Activated T-cell treated with anti-CD3 and anti-CD28 coated beads, Interleukin-2, amount 50 U/mL, for 24 hours (primary cell): ENCODE data around the gene DNAJC18.
"Not testable (repeated sequence)": the region's sequence is repeated elsewhere in the genome, so short reads cannot be mapped to it uniquely, and the experiment has no call there.

ENCODE experiments used
- DNase-seq: peaks from one replicate; pipeline ENCODE4 v3.0.0-alpha.2; 2020
- H3K27ac Mint-ChIP-seq: 2 replicates; pipeline ENCODE4 v1.8.0; 2020; ENCODE audit warnings: mild to moderate bottlenecking, mixed read lengths
- H3K27me3 Mint-ChIP-seq: 2 replicates; pipeline ENCODE4 v1.8.0; 2020; ENCODE audit warnings: mixed read lengths
- H3K36me3 Mint-ChIP-seq: 2 replicates; pipeline ENCODE4 v1.8.0; 2020; ENCODE audit warnings: low read depth, mixed read lengths
- H3K4me1 Mint-ChIP-seq: 2 replicates; pipeline ENCODE4 v1.8.0; 2020; ENCODE audit warnings: low read depth, mixed read lengths
- H3K4me3 Mint-ChIP-seq: 2 replicates; pipeline ENCODE4 v1.8.0; 2020; ENCODE audit warnings: mild to moderate bottlenecking, moderate library complexity, mixed read lengths
- H3K9me3 Mint-ChIP-seq: 2 replicates; pipeline ENCODE4 v1.8.0; 2020; ENCODE audit warnings: mixed read lengths

DNAJC18 gene

DNA sequence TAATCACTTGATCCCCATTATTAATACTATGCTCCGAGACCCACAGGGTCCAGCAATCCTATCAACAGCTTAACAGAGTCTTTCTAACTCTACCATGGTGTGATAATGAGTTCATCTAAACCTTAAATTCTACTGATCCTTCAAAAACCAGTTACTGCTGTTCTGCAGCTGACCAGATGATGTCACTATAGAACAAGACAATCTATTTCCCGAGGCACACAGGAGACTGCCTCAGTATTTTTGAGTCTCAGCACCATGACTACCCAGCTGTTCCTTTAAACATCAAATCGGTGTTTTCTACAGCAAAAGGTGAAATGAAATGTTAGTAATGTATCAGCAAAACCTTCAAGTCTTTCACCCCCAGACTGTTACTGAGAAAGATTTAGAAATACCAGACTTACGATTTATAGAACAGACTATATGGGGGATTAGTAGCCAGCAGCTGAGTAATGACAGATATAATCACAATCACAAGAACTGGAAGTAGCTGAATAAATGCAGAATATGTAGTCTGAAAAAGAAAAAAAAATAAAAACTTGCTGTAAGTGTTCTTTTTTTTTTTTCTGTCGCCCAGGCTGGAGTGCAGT is 16.9 kb downstream of the DNAJC18 start:
- no peaks in the 10 kb centered on the region for H3K27me3 Mint-ChIP-seq
- DNase-seq: peak; percentile 25
- peak overlapping the region; percentile 64 for H3K27ac Mint-ChIP-seq
- peaks cover 11% of the 10 kb centered on the region for H3K4me1 Mint-ChIP-seq
- H3K4me3 Mint-ChIP-seq: no peak overlapping the region
- H3K36me3 Mint-ChIP-seq: peaks cover 84% of the 10 kb centered on the region
- no peaks in the 10 kb centered on the region for H3K9me3 Mint-ChIP-seq

DNA sequence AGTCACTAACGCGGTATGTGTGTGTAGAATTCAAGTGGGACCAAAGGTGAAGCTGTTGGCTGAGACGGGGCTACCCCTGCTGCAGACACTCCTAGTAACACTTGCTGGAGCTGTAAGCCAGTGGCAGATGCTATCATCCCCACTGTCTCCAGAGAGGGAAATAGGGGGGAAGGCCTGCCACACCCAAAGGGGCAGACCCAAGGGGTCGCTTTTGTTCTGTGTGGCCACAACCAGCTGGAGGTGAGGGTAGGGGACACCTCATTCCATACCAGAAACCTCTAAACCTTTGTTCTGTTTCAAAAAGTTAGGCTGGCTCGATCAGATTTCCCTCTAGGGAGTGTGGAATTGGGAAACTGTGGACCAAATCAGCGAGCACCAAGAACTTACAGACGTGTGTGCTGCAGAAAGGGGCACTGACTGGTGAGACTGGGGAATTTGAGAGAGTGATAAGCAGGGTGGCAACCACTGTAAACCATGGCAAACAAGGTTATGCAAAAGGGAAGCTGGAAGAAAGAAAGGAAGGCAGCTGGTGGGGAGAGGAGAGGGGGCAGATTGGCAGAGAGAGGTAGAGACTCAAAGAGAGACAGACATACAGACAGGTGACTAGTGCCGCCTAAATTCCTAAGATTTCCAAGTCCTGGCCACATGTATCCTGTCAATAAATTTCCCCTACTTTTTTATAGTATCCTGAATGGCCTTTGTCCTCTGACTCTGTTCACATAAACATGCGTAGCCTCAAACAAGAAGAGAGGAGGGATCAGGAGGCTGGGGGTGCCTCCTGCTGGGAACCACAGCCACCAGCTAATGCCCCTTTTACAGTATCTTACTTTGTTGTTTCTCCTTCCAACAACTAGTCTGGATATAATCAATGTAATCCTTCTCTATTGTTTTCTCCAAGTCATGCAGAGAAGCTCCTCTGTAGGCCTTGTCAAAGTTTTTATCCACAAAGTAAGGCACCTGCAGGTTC is 19.8 kb downstream of the DNAJC18 start:
- H3K36me3 Mint-ChIP-seq: peaks cover 83% of the 10 kb centered on the region
- H3K4me3 Mint-ChIP-seq: no peak overlapping the region
- H3K27me3 Mint-ChIP-seq: no peaks in the 10 kb centered on the region
- no peak overlapping the region for H3K27ac Mint-ChIP-seq
- peaks cover 39% of the 10 kb centered on the region for H3K4me1 Mint-ChIP-seq
- no peaks in the 10 kb centered on the region for H3K9me3 Mint-ChIP-seq
- DNase-seq: peak; percentile 27

DNA sequence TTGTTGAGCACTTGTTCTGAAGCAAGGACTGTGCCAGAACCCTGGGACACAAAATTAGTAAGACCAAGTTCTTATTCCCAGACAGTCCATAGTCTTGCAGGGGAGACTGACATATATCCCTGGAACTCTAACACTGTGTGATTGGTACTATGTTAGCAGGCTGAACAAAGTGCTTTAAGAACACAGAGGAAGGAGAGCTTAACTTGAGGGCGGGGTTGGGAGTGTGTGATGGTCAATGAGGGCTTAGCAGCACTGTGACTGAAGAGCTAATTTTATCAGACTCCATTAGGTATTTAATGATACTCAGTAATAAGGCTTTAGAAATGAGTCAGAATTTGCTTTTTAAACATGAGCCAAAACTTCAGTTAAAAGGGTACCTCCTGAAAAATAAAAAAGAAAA is 20.5 kb downstream of the DNAJC18 start:
- Mint-ChIP-seq H3K27ac (peak overlapping the region; percentile 49), H3K4me3 (no peak overlapping the region), H3K27me3 (no peaks in the 10 kb centered on the region), H3K9me3 (no peaks in the 10 kb centered on the region), H3K36me3 (peaks cover 82% of the 10 kb centered on the region), H3K4me1 (peaks cover 46% of the 10 kb centered on the region)
- peak; percentile 3 for DNase-seq

DNA sequence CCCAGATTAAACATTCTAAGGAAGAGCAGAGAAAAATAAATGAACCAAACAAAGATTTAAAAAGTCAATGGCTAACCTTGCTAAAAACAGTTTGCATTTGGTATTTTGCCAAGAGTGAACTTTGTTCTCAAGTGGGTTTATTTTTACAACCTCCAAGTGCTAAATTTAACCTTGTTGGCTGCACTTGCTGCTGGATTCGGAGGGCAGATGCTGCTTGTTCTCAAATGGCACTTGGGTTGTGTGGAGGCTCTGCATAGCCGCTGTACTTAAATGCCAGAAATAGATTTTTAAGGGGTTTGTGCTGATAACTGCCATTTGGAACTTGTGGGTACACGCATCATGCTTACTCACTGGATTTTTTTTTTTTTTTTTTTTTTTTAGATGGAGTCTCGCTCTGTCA is 22.1 kb downstream of the DNAJC18 start:
- no peaks in the 10 kb centered on the region for H3K27me3 Mint-ChIP-seq
- peak; percentile 24 for DNase-seq
- H3K4me1 Mint-ChIP-seq: peaks cover 57% of the 10 kb centered on the region
- H3K36me3 Mint-ChIP-seq: peaks cover 84% of the 10 kb centered on the region
- H3K4me3 Mint-ChIP-seq: no peak overlapping the region
- no peaks in the 10 kb centered on the region for H3K9me3 Mint-ChIP-seq
- peak overlapping the region; percentile 99 for H3K27ac Mint-ChIP-seq

DNA sequence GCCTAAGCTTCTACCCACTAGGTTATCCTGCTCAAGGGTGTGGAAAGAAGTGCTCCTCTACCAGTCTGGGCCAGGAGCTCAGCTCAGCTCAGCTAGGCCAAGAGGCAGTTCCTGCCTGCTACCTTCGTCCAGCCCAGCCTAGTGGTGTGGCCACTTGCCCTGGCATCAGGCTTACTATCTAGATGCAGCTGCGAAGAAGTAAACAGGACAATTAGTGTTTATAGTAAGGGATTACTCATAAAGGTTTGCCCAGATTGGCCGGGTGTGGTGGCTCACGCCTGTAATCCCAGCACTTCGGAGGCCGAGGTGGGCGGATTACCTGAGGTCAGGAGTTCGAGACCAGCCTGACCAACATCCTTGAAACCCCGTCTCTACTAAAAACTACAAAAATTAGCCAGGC is 22.7 kb downstream of the DNAJC18 start:
- H3K36me3 Mint-ChIP-seq: peaks cover 86% of the 10 kb centered on the region
- H3K27ac Mint-ChIP-seq: peak overlapping the region; percentile 99
- DNase-seq: no peak
- H3K27me3 Mint-ChIP-seq: no peaks in the 10 kb centered on the region
- H3K4me3 Mint-ChIP-seq: no peak overlapping the region
- no peaks in the 10 kb centered on the region for H3K9me3 Mint-ChIP-seq
- peaks cover 56% of the 10 kb centered on the region for H3K4me1 Mint-ChIP-seq

DNA sequence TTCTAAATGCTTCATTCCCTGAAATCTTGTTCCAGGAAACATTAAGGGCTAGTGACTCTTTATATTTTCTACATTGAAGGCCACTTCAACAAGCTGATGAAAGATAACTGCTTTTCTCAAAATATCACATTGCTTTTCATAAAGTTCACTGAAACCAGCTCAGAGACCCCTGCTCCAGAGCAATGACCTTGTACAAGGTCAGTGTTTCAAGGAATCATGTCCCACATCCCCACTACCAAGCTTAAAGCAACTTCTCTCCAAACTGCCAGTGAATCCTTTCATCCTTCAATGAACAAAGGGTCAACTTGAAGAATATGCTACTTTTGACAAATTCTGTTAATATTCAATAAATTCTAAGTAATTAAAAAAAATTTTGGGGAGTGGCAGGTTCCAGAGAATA is 23.5 kb downstream of the DNAJC18 start:
- peaks cover 85% of the 10 kb centered on the region for H3K36me3 Mint-ChIP-seq
- peak overlapping the region; percentile 99 for H3K27ac Mint-ChIP-seq
- no peaks in the 10 kb centered on the region for H3K27me3 Mint-ChIP-seq
- no peak for DNase-seq
- peak overlapping the region; percentile 56 for H3K4me3 Mint-ChIP-seq
- H3K4me1 Mint-ChIP-seq: peaks cover 56% of the 10 kb centered on the region
- H3K9me3 Mint-ChIP-seq: no peaks in the 10 kb centered on the region

DNA sequence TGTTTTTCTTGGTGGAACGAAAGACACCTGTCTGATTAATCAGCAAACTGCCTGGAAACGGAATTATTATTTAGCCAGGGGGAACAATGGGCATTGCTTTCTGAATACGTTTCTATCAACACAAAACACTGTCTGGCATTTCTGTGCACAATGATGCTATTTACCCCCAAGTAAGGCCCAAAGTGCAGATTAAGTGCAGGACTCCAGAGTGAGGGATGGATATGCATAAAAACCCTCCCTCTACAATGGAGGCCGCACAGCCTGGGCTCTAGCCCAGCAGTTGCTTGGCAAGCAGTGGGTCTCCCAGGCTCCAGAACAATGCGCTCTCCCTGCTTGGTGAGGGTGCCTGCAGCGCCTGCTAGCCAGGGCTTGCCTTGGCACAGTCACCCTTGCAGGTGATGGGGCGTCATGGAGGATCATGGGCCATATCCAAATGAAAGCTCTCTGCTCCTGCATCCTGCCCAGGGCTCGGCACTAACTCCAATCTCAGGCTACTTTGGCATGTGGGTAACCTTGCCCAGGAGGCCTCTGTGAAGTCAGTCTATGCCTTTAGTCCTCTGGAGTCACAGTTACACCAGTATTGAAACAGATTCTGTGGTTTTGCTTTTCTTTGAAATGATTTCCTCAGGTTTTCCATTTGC is 24.0 kb downstream of the DNAJC18 start:
- peaks cover 79% of the 10 kb centered on the region for H3K36me3 Mint-ChIP-seq
- peak; percentile 62 for DNase-seq
- H3K27ac Mint-ChIP-seq: peak overlapping the region; percentile 99
- no peaks in the 10 kb centered on the region for H3K9me3 Mint-ChIP-seq
- peaks cover 56% of the 10 kb centered on the region for H3K4me1 Mint-ChIP-seq
- H3K27me3 Mint-ChIP-seq: no peaks in the 10 kb centered on the region
- peak overlapping the region; percentile 56 for H3K4me3 Mint-ChIP-seq

DNA sequence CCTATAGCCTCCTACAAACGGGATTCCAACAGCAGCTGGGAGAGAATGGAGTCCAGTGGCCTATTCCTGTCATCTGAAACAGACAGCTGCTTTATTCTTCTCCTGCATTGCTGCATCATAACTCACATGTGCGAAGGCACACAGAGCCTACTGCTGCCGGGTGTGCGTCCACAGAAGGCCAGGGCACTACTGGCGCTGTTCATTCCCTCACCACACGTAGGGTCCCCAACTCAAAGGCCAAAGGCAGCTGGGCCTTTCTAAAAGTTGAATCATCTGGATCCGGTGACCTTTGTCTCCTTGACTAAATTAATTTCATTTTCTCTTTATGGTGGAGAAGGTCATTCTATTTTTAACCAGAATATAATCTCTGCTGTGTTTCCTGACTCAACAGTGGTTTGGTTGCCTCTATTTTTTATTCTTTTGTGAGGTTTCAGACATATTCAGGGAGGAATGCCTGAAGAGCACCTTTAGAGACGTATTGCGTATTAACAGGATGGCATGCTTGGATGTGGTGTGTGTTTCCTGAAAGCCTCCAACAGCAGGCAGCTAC is 24.7 kb downstream of the DNAJC18 start:
- H3K4me1 Mint-ChIP-seq: peaks cover 56% of the 10 kb centered on the region
- no peaks in the 10 kb centered on the region for H3K9me3 Mint-ChIP-seq
- peak overlapping the region; percentile 56 for H3K4me3 Mint-ChIP-seq
- H3K27ac Mint-ChIP-seq: peak overlapping the region; percentile 99
- DNase-seq: no peak
- H3K36me3 Mint-ChIP-seq: peaks cover 73% of the 10 kb centered on the region
- no peaks in the 10 kb centered on the region for H3K27me3 Mint-ChIP-seq

DNA sequence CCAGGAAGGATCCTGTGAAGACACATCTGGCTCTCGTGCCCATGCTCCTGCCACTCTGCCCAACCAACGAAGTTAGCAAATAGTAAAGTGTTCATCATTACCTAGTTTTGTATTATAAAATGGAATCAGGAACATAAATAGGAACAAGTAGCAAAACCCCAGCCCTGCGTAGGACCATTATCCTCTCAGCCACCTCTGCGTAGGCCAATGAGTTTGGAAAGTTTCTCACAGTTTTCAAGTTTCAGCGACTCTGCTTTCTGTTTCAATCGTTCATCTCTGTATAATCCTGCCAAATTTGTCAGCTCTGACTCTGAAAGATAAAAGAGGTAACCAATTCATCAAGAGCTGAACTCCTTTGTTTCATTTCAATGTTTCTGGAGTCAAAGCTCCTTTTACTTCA is 25.4 kb downstream of the DNAJC18 start:
- H3K4me1 Mint-ChIP-seq: peaks cover 56% of the 10 kb centered on the region
- DNase-seq: no peak
- no peaks in the 10 kb centered on the region for H3K27me3 Mint-ChIP-seq
- no peaks in the 10 kb centered on the region for H3K9me3 Mint-ChIP-seq
- peak overlapping the region; percentile 56 for H3K4me3 Mint-ChIP-seq
- H3K27ac Mint-ChIP-seq: peak overlapping the region; percentile 99
- H3K36me3 Mint-ChIP-seq: peaks cover 66% of the 10 kb centered on the region

DNA sequence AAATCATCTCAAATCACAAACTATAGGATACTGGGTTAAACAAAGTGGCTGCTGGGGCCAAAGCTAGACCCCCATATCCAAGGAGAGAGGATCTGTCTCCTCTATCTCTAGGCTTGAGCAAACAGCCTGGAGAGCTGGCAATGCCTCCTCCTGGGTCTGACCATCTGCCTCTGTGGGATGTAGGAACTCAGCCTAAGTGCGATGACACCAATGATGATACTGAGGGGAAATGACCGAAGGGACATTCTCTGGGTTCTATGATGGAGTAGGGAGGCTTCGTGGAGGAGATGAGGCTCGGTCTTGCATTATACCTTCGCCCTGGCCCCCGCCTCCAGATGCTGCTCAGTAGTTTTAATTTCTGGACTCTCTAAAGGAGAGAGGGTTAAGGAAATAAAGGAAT is 26.2 kb downstream of the DNAJC18 start:
- Mint-ChIP-seq H3K27ac (peak overlapping the region; percentile 99), H3K36me3 (peaks cover 58% of the 10 kb centered on the region), H3K4me1 (peaks cover 53% of the 10 kb centered on the region), H3K4me3 (no peak overlapping the region), H3K27me3 (no peaks in the 10 kb centered on the region), H3K9me3 (no peaks in the 10 kb centered on the region)
- DNase-seq: no peak

DNA sequence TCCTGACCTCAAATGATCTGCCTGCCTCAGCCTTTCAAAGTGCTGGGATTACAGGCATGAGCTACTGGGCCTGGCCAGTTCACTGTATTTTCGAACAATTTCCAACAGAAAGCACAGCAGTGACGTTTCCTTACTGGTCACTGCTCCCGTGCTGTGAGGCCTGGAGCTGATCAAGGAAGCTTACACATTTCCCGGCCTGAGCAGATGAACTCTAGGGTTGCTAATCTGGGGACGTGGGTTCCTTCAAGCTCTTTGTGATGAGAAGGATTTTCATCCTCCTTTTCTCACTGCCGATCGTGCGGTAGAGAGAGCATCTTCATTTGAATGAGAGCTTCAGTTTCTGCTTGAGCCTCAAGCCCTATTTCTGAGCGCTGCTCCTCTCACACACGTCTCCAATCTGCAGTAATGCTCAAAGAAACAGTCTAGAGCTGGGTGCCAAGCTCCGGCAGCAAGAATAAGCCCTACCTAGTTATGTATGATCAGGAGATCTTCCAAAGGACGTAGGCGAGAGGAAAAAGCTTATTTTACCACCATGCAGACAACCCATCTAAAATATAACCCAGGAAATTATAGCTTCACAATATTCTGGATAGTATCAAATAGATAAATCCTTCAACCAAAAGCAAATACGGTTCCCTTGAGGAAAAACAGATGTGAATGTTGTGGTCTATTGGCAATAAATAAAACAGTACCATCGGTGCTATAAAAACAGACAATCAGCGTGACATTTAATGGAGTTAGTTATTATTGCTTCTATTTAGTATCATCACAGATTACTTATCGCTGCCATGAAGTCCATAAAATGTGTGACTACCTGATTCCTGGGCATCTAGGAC is 28.1 kb downstream of the DNAJC18 start:
- H3K9me3 Mint-ChIP-seq: no peaks in the 10 kb centered on the region
- peaks cover 39% of the 10 kb centered on the region for H3K36me3 Mint-ChIP-seq
- H3K27me3 Mint-ChIP-seq: no peaks in the 10 kb centered on the region
- no peak for DNase-seq
- no peak overlapping the region for H3K27ac Mint-ChIP-seq
- peaks cover 45% of the 10 kb centered on the region for H3K4me1 Mint-ChIP-seq
- H3K4me3 Mint-ChIP-seq: no peak overlapping the region

DNA sequence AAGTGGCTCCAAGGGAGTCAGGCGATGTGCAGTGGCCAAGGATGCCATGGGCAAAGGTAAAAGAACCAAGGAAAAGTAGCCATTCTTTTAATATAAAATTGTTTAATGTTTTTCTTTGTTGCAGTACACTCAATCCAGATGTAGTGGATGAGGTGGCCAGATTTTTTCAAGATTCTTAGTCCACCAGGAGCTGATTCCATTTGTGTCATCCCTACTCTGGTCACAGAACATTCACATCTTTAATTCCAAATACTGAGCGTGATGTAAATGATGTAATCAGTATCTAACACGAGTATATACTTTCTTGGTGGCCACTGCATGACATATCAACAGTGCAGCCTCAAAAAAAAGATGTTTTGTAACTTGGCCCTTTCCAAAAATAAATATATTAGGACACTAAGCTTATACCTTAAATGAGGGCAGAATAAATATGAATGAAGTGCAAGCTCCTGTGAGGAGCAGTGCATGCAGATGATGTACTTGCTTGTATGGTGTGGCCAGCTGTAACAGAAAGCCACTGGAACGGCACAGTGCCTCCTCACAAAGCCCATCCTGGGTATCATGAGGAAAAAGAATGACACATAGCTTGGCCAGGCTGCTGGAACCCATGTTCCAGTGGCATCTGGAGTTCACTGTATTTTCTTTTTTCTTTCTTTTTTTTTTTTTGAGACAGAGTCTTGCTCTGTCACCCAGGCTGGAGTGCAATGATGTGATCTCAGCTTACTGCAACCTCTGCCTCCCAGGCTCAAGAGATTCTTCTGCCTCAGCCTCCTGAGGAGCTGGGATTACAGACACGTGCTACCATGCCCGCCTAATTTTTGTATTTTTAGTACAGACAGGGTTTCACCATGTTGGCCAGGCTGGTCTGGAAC is 29.0 kb downstream of the DNAJC18 start:
- Mint-ChIP-seq H3K4me3 (no peak overlapping the region), H3K4me1 (peaks cover 36% of the 10 kb centered on the region), H3K9me3 (no peaks in the 10 kb centered on the region), H3K27ac (no peak overlapping the region), H3K36me3 (peaks cover 33% of the 10 kb centered on the region), H3K27me3 (no peaks in the 10 kb centered on the region)
- DNase-seq: no peak

DNA sequence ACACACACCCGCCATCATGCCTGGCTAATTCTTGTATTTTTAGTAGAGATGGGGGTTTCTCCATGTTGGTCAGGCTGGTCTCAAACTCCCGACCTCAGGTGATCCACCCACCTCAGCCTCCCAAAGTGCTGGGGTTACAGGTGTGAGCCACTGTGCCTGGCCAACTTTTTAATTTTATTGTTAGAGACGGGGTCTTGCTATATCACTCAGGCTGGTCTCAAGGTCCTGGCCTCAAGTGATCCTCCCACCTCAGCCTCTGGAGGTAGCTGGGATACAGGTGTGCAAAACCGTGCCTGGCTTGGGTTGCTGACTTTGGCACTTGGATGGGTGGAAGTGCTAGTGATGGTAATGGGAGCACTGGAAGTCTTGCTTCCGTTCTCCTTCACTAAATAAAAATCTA is 30.2 kb downstream of the DNAJC18 start:
- H3K27ac Mint-ChIP-seq, DNase-seq, H3K4me3 Mint-ChIP-seq, H3K9me3 Mint-ChIP-seq, H3K27me3 Mint-ChIP-seq: not testable (repeated sequence)
- Mint-ChIP-seq H3K4me1 (peaks cover 32% of the 10 kb centered on the region), H3K36me3 (peaks cover 24% of the 10 kb centered on the region)
